SU-DHL-6 (cell line): ENCODE data around the gene CALML4.
"Not testable (repeated sequence)": the region's sequence is repeated elsewhere in the genome, so short reads cannot be mapped to it uniquely, and the experiment has no call there.

ENCODE experiments used
- EZH2phosphoT487 ChIP-seq: fragments of 200-600 bp; sonication (generic), shearing (Covaris generic); conservative IDR thresholded peaks from 2 replicates; pipeline ENCODE4 v1.6.1; 2018; ENCODE audit warnings: mild to moderate bottlenecking, antibody characterized with exemption, low read length, moderate library complexity, mixed read lengths
- TF ChIP-seq, protein P1 (sequence below): fragments of 200-600 bp; sonication (generic); IDR thresholded peaks from one replicate; pipeline ENCODE4 v1.5.1; 2017; ENCODE audit warnings: antibody characterized with exemption, mild to moderate bottlenecking, low read length, moderate library complexity; ENCODE audit not compliant: insufficient read depth, poor library complexity, severe bottlenecking

DNA sequence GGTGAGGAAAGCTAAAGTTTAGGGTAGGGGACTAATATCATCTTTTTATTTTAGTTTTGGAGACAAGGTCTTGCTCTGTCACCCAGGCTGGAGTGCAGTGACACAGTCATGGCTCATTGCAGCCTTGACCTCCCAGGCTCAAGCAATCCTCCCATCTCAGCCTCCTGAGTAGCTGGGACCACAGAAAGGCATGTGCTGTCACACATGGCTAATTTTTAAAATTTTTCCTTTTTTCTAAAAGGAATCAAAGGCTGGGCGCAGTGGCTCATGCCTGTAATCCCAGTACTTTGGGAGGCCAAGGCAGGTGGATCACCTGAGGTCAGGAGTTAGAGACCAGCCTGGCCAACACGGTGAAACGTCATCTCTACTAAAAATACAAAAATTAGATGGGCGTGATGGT, 20.3 kb upstream of the CALML4 start:
- TF ChIP-seq, protein P1, sequence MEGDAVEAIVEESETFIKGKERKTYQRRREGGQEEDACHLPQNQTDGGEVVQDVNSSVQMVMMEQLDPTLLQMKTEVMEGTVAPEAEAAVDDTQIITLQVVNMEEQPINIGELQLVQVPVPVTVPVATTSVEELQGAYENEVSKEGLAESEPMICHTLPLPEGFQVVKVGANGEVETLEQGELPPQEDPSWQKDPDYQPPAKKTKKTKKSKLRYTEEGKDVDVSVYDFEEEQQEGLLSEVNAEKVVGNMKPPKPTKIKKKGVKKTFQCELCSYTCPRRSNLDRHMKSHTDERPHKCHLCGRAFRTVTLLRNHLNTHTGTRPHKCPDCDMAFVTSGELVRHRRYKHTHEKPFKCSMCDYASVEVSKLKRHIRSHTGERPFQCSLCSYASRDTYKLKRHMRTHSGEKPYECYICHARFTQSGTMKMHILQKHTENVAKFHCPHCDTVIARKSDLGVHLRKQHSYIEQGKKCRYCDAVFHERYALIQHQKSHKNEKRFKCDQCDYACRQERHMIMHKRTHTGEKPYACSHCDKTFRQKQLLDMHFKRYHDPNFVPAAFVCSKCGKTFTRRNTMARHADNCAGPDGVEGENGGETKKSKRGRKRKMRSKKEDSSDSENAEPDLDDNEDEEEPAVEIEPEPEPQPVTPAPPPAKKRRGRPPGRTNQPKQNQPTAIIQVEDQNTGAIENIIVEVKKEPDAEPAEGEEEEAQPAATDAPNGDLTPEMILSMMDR = not testable (repeated sequence)
- TF ChIP-seq EZH2phosphoT487 = not testable (repeated sequence)
